Colonic mucosa (tissue), 4 donors: ENCODE data around the gene ZKSCAN1. TPM values are rescaled to one million over a fixed set of nuclear protein-coding genes. Genes with fewer than 3 reads are reported as not detected.

Experiments
- DNase-seq: peaks from one replicate; pipeline ENCODE4 v3.0.0-alpha.2; 2020
- H3K27ac ChIP-seq: fragments of 200-600 bp; one replicate; pipeline ENCODE4 v1.8.0; 2021
- H3K27me3 ChIP-seq: fragments of 200-600 bp; one replicate; pipeline ENCODE4 v1.8.0; 2021
- H3K36me3 ChIP-seq: fragments of 200-600 bp; one replicate; pipeline ENCODE4 v1.8.0; 2021
- H3K4me1 ChIP-seq: fragments of 200-600 bp; one replicate; pipeline ENCODE4 v1.8.0; 2021; ENCODE audit warnings: mild to moderate bottlenecking
- H3K4me3 ChIP-seq: fragments of 200-600 bp; one replicate; pipeline ENCODE4 v1.8.0; 2021
- H3K9ac ChIP-seq, 2 donors: one replicate each; pipeline ENCODE4 v1.7.0; 2013; ENCODE audit warnings: control low read depth in 2 of 2, low read depth in 2 of 2, low read length in 2 of 2
- H3K9me3 ChIP-seq: fragments of 200-600 bp; one replicate; pipeline ENCODE4 v1.8.0; 2021
- intact Hi-C: fragments of 100-400 bp; cut with DNase I; formaldehyde crosslinking; loops from one replicate; pipeline ENCODE4 v1.14.1; 2022
- total RNA-seq, 2 donors: library from RNA; stranded (reverse); fragmentation: NEBNext Ultra II Directional in 1 of 2; extraction: Animal tissue kit (Norgen Biotek cat#: 25700) in 1 of 2; gene quantifications; one replicate each; pipeline ENCODE4 v1.2.1, GENCODE V29; 2021
- TF ChIP-seq, protein P1 (sequence below): fragments of 200-600 bp; IDR thresholded peaks from one replicate; pipeline ENCODE4 v1.8.0; 2022; ENCODE audit warnings: antibody characterized with exemption, mild to moderate bottlenecking
- donor health status: healthy.
- donor health status: DM: no; HTN: no; CAD: no.
- donor health status: DM: no; HTN: no; CAD: no.

ZKSCAN1 gene
- total RNA-seq, 2 donors from 2014 or later = 96.1 to 147 TPM

DNA sequence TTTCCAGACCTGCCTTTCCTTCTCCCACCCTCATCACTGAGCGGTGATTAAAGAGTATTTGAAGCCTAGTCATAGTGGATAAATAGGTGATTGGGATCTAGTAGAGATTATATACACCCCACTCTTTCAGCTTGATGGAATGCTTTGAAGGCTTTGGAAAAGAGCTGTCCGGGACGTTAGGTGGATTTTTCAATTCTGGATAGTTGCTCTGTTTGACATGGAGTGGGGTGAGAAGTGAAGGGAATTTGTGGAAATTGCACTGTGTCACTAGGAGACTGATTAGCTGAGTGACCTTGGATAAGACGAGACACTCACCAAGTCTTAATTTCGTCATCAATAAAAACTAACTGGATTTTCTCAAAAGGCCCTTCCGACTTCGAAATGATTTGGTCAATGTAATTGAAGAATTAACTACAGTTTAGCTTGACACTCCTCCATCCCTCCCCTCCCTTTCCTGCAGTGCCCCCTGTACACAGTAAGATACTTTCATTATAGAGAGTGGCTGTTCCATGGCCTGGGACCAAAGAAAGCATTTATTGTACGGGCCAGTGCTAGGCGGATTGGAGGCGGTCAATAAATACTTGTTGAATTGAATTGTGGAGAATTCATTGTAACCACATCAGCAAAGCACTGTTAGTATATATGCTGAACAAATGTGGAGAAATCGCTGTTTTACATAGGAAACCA is 962 bp downstream of the ZKSCAN1 start:
- intact Hi-C loops = no loop called here
- DNase-seq = peak; percentile 49
- peaks cover 12% of the 10 kb centered on the region for H3K4me1 ChIP-seq
- no peaks in the 10 kb centered on the region for H3K27me3 ChIP-seq
- H3K36me3 ChIP-seq = no peaks in the 10 kb centered on the region
- peak overlapping the region; percentile 97 for H3K27ac ChIP-seq
- TF ChIP-seq, protein P1, sequence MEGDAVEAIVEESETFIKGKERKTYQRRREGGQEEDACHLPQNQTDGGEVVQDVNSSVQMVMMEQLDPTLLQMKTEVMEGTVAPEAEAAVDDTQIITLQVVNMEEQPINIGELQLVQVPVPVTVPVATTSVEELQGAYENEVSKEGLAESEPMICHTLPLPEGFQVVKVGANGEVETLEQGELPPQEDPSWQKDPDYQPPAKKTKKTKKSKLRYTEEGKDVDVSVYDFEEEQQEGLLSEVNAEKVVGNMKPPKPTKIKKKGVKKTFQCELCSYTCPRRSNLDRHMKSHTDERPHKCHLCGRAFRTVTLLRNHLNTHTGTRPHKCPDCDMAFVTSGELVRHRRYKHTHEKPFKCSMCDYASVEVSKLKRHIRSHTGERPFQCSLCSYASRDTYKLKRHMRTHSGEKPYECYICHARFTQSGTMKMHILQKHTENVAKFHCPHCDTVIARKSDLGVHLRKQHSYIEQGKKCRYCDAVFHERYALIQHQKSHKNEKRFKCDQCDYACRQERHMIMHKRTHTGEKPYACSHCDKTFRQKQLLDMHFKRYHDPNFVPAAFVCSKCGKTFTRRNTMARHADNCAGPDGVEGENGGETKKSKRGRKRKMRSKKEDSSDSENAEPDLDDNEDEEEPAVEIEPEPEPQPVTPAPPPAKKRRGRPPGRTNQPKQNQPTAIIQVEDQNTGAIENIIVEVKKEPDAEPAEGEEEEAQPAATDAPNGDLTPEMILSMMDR = no peak
- no peaks in the 10 kb centered on the region for H3K9me3 ChIP-seq
- H3K4me3 ChIP-seq = peak overlapping the region; percentile 99
- peak overlapping the region; percentile 95 to 96 for H3K9ac ChIP-seq

DNA sequence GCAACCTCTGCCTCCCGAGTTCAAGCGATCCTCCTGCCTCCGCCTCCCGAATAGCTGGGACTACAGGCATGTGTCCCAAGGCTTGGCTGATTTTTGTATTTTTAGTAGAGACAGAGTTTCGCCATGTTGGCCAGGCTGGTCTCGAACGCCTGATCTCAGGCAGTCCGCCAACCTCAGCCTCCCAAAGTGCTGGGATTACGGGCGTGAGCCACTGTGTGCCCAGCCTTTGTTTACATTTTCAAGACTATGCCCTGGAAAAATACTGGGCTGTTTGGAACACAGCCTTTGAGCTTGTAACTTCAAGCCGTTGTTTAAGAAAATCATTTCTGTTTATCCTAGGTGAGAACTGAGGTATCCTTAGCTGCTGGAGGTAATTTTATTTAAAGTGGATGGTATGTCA is 1.9 kb downstream of the ZKSCAN1 start:
- Histone ChIP-seq H3K9ac (peak overlapping the region in 1 of 2 donors; percentile 73), H3K27ac (peak overlapping the region; percentile 97), H3K4me3 (peak overlapping the region; percentile 99), H3K4me1 (peaks cover 19% of the 10 kb centered on the region), H3K27me3 (no peaks in the 10 kb centered on the region), H3K36me3 (no peaks in the 10 kb centered on the region), H3K9me3 (no peaks in the 10 kb centered on the region)
- intact Hi-C loops = no loop called here
- TF ChIP-seq, protein P1 = no peak
- peak; percentile 78 for DNase-seq

DNA sequence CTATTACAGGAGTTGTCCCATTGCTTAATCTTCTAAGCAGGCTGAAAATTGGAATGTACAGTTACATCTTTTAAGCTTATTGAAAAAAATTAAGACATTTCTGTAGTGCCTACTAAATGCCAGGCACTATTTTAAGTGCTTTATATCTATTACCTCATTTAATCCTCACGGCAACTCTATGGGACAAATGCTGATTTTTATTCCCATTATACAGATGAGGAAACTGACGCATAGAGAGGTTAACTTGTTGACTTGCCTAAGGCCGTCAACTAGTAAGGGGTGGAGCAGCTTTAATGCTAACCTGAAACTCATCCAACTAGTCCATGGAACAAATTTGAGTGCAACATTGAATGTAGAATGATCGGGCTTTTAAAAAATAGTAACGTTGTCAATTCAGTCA is 2.5 kb downstream of the ZKSCAN1 start:
- H3K27ac ChIP-seq = peak overlapping the region; percentile 97
- no peaks in the 10 kb centered on the region for H3K27me3 ChIP-seq
- DNase-seq = no peak
- TF ChIP-seq, protein P1 = no peak
- intact Hi-C loops = no loop called here
- H3K4me3 ChIP-seq = no peak overlapping the region
- H3K9me3 ChIP-seq = no peaks in the 10 kb centered on the region
- peaks cover 20% of the 10 kb centered on the region for H3K4me1 ChIP-seq
- peak overlapping the region in 1 of 2 donors; percentile 73 for H3K9ac ChIP-seq
- H3K36me3 ChIP-seq = no peaks in the 10 kb centered on the region

DNA sequence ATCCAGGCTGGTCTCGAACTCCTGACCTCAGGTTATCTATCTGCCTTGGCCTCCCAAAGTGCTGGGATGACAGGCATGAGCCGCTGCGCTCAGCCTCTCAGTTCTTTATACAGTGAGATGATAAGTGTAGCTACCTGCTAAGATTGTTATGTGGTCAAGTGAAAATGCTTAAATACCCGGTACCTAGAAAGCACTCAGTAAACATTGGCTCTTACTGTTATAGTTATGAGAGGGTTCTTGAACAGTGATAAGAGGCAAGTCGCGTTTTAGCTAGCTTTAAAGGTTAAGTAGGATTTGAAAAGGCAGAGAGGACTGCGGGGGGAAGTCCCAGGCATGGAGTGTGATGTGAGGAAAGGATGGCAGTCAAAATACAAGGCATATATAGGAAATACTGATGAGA is 4.5 kb downstream of the ZKSCAN1 start:
- Histone ChIP-seq H3K27ac (no peak overlapping the region), H3K36me3 (peaks cover 9% of the 10 kb centered on the region), H3K4me3 (no peak overlapping the region), H3K4me1 (peaks cover 19% of the 10 kb centered on the region), H3K9me3 (no peaks in the 10 kb centered on the region), H3K9ac (no peak overlapping the region), H3K27me3 (no peaks in the 10 kb centered on the region)
- TF ChIP-seq, protein P1 = no peak
- intact Hi-C loops = no loop called here
- DNase-seq = no peak

DNA sequence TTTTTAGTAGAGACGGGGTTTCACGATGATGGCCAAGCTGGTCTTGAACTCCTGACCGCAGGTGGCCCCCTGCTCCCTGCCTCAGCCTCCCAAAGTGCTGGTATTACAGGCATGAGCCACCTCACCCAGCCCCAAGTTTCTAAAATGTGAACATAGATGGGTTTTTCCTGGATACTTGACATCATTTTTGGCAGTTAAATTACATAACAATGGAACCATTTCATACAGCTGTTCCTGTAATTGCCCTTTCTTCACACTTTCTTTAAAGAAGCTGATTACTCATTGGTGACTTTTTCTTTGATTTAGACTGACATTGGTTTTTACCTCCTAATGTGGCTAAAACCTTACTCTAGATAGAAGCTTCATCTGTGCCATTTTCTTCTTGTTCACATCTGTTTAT is 5.9 kb downstream of the ZKSCAN1 start:
- TF ChIP-seq, protein P1 = no peak
- intact Hi-C loops = no loop called here
- peak overlapping the region in 1 of 2 donors; percentile 46 for H3K9ac ChIP-seq
- H3K36me3 ChIP-seq = peaks cover 9% of the 10 kb centered on the region
- no peak overlapping the region for H3K4me3 ChIP-seq
- H3K27me3 ChIP-seq = no peaks in the 10 kb centered on the region
- no peak for DNase-seq
- H3K27ac ChIP-seq = peak overlapping the region; percentile 34
- H3K4me1 ChIP-seq = peaks cover 19% of the 10 kb centered on the region
- H3K9me3 ChIP-seq = no peaks in the 10 kb centered on the region
